Panc1 (cell line): ENCODE results near the gene CROCC2. TPM values are rescaled to one million over a fixed set of nuclear protein-coding genes. Genes with fewer than 3 reads are reported as not detected.

Experiments
- ATAC-seq: fragments of 200-7000 bp; cut with Tn5 transposase; 2 replicates; pipeline ENCODE4 v1.9.1; 2020; ENCODE audit warnings: mild to moderate bottlenecking, moderate library complexity
- BruUV-seq: library from RNA; stranded (reverse); fragments of 400-500 nt; replicated peaks from 2 replicates; lab custom pipeline; 2021; lab: Mats Ljungman, UMichigan
- CTCF ChIA-PET: fragments of 300-600 bp; sonication (Branson Sonifier 250); formaldehyde crosslinking; loops from one replicate; lab custom pipeline; 2022; ENCODE audit warnings: antibody characterized with exemption; lab: Charles Lee
- POLR2A ChIA-PET: fragments of 300-600 bp; sonication (Branson Sonifier 250); formaldehyde crosslinking; loops from one replicate; lab custom pipeline; 2022; ENCODE audit warnings: antibody characterized with exemption; lab: Charles Lee
- DNase-seq: peaks from one replicate; pipeline ENCODE4 v3.0.0-alpha.2; 2010; ENCODE audit warnings: low read depth, low spot score
- H3K27ac ChIP-seq: 2 replicates; pipeline ENCODE4 v1.5.1; 2011; ENCODE audit warnings: mild to moderate bottlenecking, low read length, inconsistent platforms
- H3K27me3 ChIP-seq: fragments of 200-500 bp; sonication (Bioruptor generic); 2 replicates; pipeline ENCODE4 v1.6.0; 2014; ENCODE audit warnings: low read length, inconsistent platforms; ENCODE audit not compliant: control insufficient read depth, insufficient read depth
- H3K36me3 ChIP-seq: fragments of 200-500 bp; sonication (Bioruptor generic); 2 replicates; pipeline ENCODE4 v1.5.1; 2014; ENCODE audit warnings: inconsistent platforms, mild to moderate bottlenecking, low read length, moderate library complexity; ENCODE audit not compliant: control insufficient read depth, insufficient read depth
- H3K4me1 ChIP-seq: 2 replicates; pipeline ENCODE4 v1.5.1; 2011; ENCODE audit warnings: inconsistent platforms, mild to moderate bottlenecking, low read length, moderate library complexity; ENCODE audit not compliant: control insufficient read depth, insufficient read depth
- H3K4me3 ChIP-seq, 2 experiments: 2 replicates each; pipeline ENCODE4 v1.5.1; 2011 to 2012; ENCODE audit warnings: low read depth in 2 of 2, low read length in 2 of 2, mild to moderate bottlenecking in 2 of 2, inconsistent platforms in 1 of 2, moderate library complexity in 1 of 2
- H3K9me3 ChIP-seq: fragments of 200-500 bp; sonication (Bioruptor generic); 2 replicates; pipeline ENCODE4 v1.5.1; 2014; ENCODE audit warnings: low read depth, mild to moderate bottlenecking, inconsistent platforms, low read length, moderate library complexity; ENCODE audit not compliant: control insufficient read depth, insufficient read depth
- CTCF ChIP-seq: fragments of 450-650 bp; IDR thresholded peaks from 2 replicates; pipeline ENCODE4 v1.5.1; 2017; ENCODE audit warnings: mild to moderate bottlenecking
- POLR2AphosphoS5 ChIP-seq: IDR thresholded peaks from 2 replicates; pipeline ENCODE4 v1.6.1; 2012; ENCODE audit warnings: mild to moderate bottlenecking, low read depth, low read length, moderate library complexity
- REST ChIP-seq, 2 experiments: IDR thresholded peaks; 2 replicates each; pipeline ENCODE4 v1.6.1; 2011 to 2012; ENCODE audit warnings: low read depth in 2 of 2, control low read depth in 1 of 2, low read length in 1 of 2, mild to moderate bottlenecking in 1 of 2, moderate library complexity in 1 of 2; ENCODE audit not compliant: insufficient read depth in 1 of 2
- SIN3A ChIP-seq: IDR thresholded peaks from 2 replicates; pipeline ENCODE4 v1.6.1; 2012; ENCODE audit warnings: low read depth, mild to moderate bottlenecking, low read length, moderate library complexity, borderline replicate concordance; ENCODE audit not compliant: insufficient read depth
- TCF7L2 ChIP-seq: IDR thresholded peaks from 2 replicates; pipeline ENCODE4 v1.6.1; 2011; ENCODE audit warnings: mild to moderate bottlenecking, low read depth, low read length, inconsistent platforms
- in situ Hi-C: cut with HindIII; loops from 2 replicates; pipeline ENCODE4 v1.10.0; 2016; ENCODE audit warnings: low sequenced_read_pairs, low pct_unique_long_range_greater_than_20kb
- intact Hi-C: fragments of 100-400 bp; cut with micrococcal nuclease; formaldehyde crosslinking; loops from one replicate; pipeline ENCODE4 v1.10.0; 2022; ENCODE audit not compliant: unreplicated experiment
- total RNA-seq: library from RNA; stranded (reverse); gene quantifications from one replicate; pipeline ENCODE4 v1.2.1, GENCODE V29; 2021; ENCODE audit not compliant: unreplicated experiment

The CROCC2 gene
- total RNA-seq, 1 experiment from 2014 or later: 0.23 TPM

- no peaks in the 10 kb centered on the region for H3K27me3 ChIP-seq
- ChIA-PET POLR2A (no interaction called here), CTCF (no interaction called here)
- no peak for DNase-seq
- ATAC-seq: no peak
- no peak overlapping the region for H3K27ac ChIP-seq
- H3K4me3 ChIP-seq: no peak overlapping the region
- no peaks in the 10 kb centered on the region for H3K36me3 ChIP-seq
- in situ Hi-C loops (no loop called here), intact Hi-C loops (no loop called here)
- BruUV-seq: no TSS peak
- TF ChIP-seq CTCF (no peak), POLR2AphosphoS5 (no peak)
- no peaks in the 10 kb centered on the region for H3K9me3 ChIP-seq
- peaks cover 20% of the 10 kb centered on the region for H3K4me1 ChIP-seq
Observed at GRCh38 chr2:240993446-240994170, 87.5 kb downstream of the CROCC2 start.

GRCh38 chr2:240994171-240994896 is 88.2 kb downstream of the CROCC2 start:
- TF ChIP-seq SIN3A: no peak
- no peak for TF ChIP-seq POLR2AphosphoS5
- no peak for TF ChIP-seq CTCF
- no peak for TF ChIP-seq TCF7L2
- no peak for TF ChIP-seq REST (IDR thresholded peaks at IDR 0.05; ENCODE audit: insufficient read depth in 1 of 2, low read depth in 2 of 2, low read length in 1 of 2)
- no peak overlapping the region for H3K27ac ChIP-seq
- H3K36me3 ChIP-seq: no peaks in the 10 kb centered on the region; the same call in 1 of the 2 replicates
- no peak for DNase-seq
- no TSS peak for BruUV-seq
- ChIA-PET CTCF (no interaction called here), POLR2A (no interaction called here)
- peaks cover 20% of the 10 kb centered on the region for H3K4me1 ChIP-seq
- no peak for ATAC-seq
- no peaks in the 10 kb centered on the region for H3K9me3 ChIP-seq
- intact Hi-C loops: no loop called here
- H3K4me3 ChIP-seq: no peak overlapping the region
- no peaks in the 10 kb centered on the region for H3K27me3 ChIP-seq
- in situ Hi-C loops: no loop called here
